T47D (cell line): ENCODE data around the gene EDAR.

Experiments
- DNase-seq, 2 experiments: peaks; one replicate each; pipeline versions ENCODE4 v3.0.0 to v3.0.0-alpha.2; 2011 to 2012; ENCODE audit warnings: low read depth in 1 of 2, low spot score in 1 of 2
- JUND ChIP-seq: IDR thresholded peaks from 2 replicates; pipeline ENCODE4 v1.6.1; 2012; ENCODE audit warnings: low read depth
- in situ Hi-C: cut with HindIII; loops from 2 replicates; pipeline ENCODE4 v1.10.0; 2016; ENCODE audit warnings: low sequenced_read_pairs, low pct_unique_long_range_greater_than_20kb

EDAR gene

GRCh38 chr2:108940156-108940555 lies 48.9 kb downstream of the EDAR start:
- DNase-seq: no peak
- no peak for TF ChIP-seq JUND
- in situ Hi-C loops: no loop called here

- no peak for DNase-seq
- in situ Hi-C loops: no loop called here
- TF ChIP-seq JUND: no peak
Observed at GRCh38 chr2:108938077-108938710, 50.8 kb downstream of the EDAR start.

- no peak for TF ChIP-seq JUND
- DNase-seq: no peak
- in situ Hi-C loops: no loop called here
Observed at GRCh38 chr2:108937367-108938017, 51.5 kb downstream of the EDAR start.

GRCh38 chr2:108936866-108937265 lies 52.2 kb downstream of the EDAR start:
- TF ChIP-seq JUND: no peak
- in situ Hi-C loops: no loop called here
- DNase-seq: no peak

- in situ Hi-C loops: no loop called here
- no peak for DNase-seq
- TF ChIP-seq JUND: no peak
Observed at GRCh38 chr2:108936076-108936864, 52.8 kb downstream of the EDAR start.

- no peak for TF ChIP-seq JUND
- in situ Hi-C loops: no loop called here
- no peak for DNase-seq
Observed at GRCh38 chr2:108935271-108935741, 53.7 kb downstream of the EDAR start.

- no peak for TF ChIP-seq JUND
- in situ Hi-C loops: no loop called here
- peak in 1 of 2 experiments; percentile 5 for DNase-seq
Observed at GRCh38 chr2:108934583-108935245, 54.3 kb downstream of the EDAR start.

- in situ Hi-C loops: no loop called here
- no peak for DNase-seq
- TF ChIP-seq JUND: no peak
Observed at GRCh38 chr2:108934151-108934550, 54.9 kb downstream of the EDAR start.

- no peak for TF ChIP-seq JUND
- no peak for DNase-seq
- in situ Hi-C loops: no loop called here
Observed at GRCh38 chr2:108933691-108934117, 55.3 kb downstream of the EDAR start.

- in situ Hi-C loops: no loop called here
- TF ChIP-seq JUND: no peak
- DNase-seq: no peak
Observed at GRCh38 chr2:108932736-108933332, 56.2 kb downstream of the EDAR start.

GRCh38 chr2:108931372-108931771 lies 57.6 kb downstream of the EDAR start:
- no peak for TF ChIP-seq JUND
- in situ Hi-C loops: no loop called here
- DNase-seq: no peak

GRCh38 chr2:108929807-108930425 lies 59.1 kb downstream of the EDAR start:
- TF ChIP-seq JUND: no peak
- DNase-seq: no peak
- in situ Hi-C loops: no loop called here
